ENCODE results near the gene LHX8. TPM values are rescaled to one million over a fixed set of nuclear protein-coding genes. Genes with fewer than 3 reads are reported as not detected.

LHX8 gene
- total RNA-seq, 1 experiment from 2014 or later, result not detected

DNA sequence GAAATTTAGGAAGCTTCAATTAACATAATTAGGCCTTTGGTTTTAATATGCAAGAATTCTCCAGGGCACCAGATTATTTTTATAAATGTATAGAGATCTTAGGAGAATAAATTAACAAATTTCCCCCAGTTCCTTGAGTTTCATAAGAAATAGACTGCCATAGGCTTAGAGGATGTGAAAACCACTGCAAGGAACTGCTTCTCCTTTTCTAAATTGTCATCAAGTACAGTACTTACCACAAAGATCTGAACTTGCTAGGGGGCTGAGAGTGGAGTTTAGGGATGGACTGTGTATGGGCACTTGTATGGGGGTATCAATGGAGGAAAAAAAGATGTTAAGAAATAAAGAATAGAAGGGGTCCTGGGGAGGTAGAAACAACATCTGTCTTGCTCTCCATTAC lies 31.1 kb downstream of the LHX8 start:
- Histone ChIP-seq H4K5ac (ENCODE audit: insufficient read length, low read depth, low read length) (no peak overlapping the region), H3K79me2 (ENCODE audit: insufficient read depth, low read length) (no peaks in the 10 kb centered on the region), H3K18ac (ENCODE audit: insufficient read length, low read depth, low read length) (no peak overlapping the region), H3T11ph (ENCODE audit: low read length) (no peak overlapping the region), H4K20me1 (ENCODE audit: control insufficient read depth, insufficient read depth, insufficient read length) (no peaks in the 10 kb centered on the region), H2BK5ac (ENCODE audit: insufficient read length, low read length) (no peak overlapping the region), H3K9me3 (ENCODE audit: control insufficient read depth, low read depth, low read length) (no peaks in the 10 kb centered on the region), H2BK20ac (ENCODE audit: low read depth, low read length, poor library complexity, severe bottlenecking) (no peak overlapping the region), H3K23me2 (ENCODE audit: insufficient read length, low read depth, low read length, poor library complexity, severe bottlenecking) (no peaks in the 10 kb centered on the region), H3K79me1 (ENCODE audit: insufficient read depth, low read depth, low read length, poor library complexity, severe bottlenecking) (no peaks in the 10 kb centered on the region), H3K4me2 (ENCODE audit: insufficient read depth, insufficient read length, low read length) (no peak overlapping the region), H3K56ac (ENCODE audit: insufficient read length, low read depth, low read length) (no peak overlapping the region), H3K14ac (ENCODE audit: insufficient read depth, low read length) (no peak overlapping the region), H3K27me3 (ENCODE audit: insufficient read depth, low read length) (no peaks in the 10 kb centered on the region), H2AK5ac (ENCODE audit: insufficient read length, low read length) (no peak overlapping the region), H3K23ac (ENCODE audit: insufficient read length, low read depth, low read length) (no peak overlapping the region), H2BK12ac (ENCODE audit: insufficient read length, low read depth, low read length) (no peak overlapping the region), H3K4ac (ENCODE audit: low read depth, low read length) (no peak overlapping the region), H4K91ac (ENCODE audit: insufficient read length, low read depth, low read length) (no peak overlapping the region), H2AFZ (ENCODE audit: low read length) (no peak overlapping the region), H3K4me1 (ENCODE audit: insufficient read depth, low read length) (no peaks in the 10 kb centered on the region), H4K8ac (replicated peaks; ENCODE audit: insufficient read length, low read depth, low read length) (no peak overlapping the region), H2BK120ac (ENCODE audit: low read depth, low read length, poor library complexity, severe bottlenecking) (no peak overlapping the region), H3K9ac (ENCODE audit: extremely low read depth, insufficient read length, low read length) (no peak overlapping the region), H2BK15ac (ENCODE audit: low read depth, low read length) (no peak overlapping the region), H3K27ac (ENCODE audit: insufficient read length, low read depth, low read length) (no peak overlapping the region)
- H3K36me3 Mint-ChIP-seq (ENCODE audit: insufficient read depth in 1 of 3, low read depth in 3 of 3), result no peaks in the 10 kb centered on the region
- H3K27ac Mint-ChIP-seq, result no peak overlapping the region
- no peaks in the 10 kb centered on the region for H3K9me3 Mint-ChIP-seq
- DNase-seq, result no peak
- no peak overlapping the region for H3K4me3 Mint-ChIP-seq
- peaks cover 14 to 15% of the 10 kb centered on the region in 2 experiments for H3K4me1 Mint-ChIP-seq
- H3K27me3 Mint-ChIP-seq (ENCODE audit: low read depth), result no peaks in the 10 kb centered on the region
- TF ChIP-seq CTCF (conservative IDR thresholded peaks at IDR 0.05), result no peak

Data from H9 (cell line).